Right ventricle myocardium inferior (tissue), 1 donor: ENCODE data around the gene ACMSD. TPM values are rescaled to one million over a fixed set of nuclear protein-coding genes. Genes with fewer than 3 reads are reported as not detected.
"Not testable (repeated sequence)": the region's sequence is repeated elsewhere in the genome, so short reads cannot be mapped to it uniquely, and the experiment has no call there.

ENCODE experiments used
- ATAC-seq: fragments of 200-7000 bp; cut with Tn5 transposase; one replicate; pipeline ENCODE4 v1.9.1; 2020; ENCODE audit warnings: mild to moderate bottlenecking, moderate library complexity
- DNase-seq: peaks from one replicate; pipeline ENCODE4 v3.0.0; 2021; ENCODE audit errors: missing footprints
- intact Hi-C: fragments of 100-400 bp; cut with DNase I; formaldehyde crosslinking; loops from one replicate; pipeline ENCODE4 v1.11.0; 2022
- total RNA-seq: library from RNA; stranded (reverse); fragmentation: NEBNext Ultra II Directional; extraction: Animal tissue kit (Norgen Biotek cat#: 25700); gene quantifications from one replicate; pipeline ENCODE4 v1.2.1, GENCODE V29; 2021
- donor health status: DM: no; HTN: yes; CAD: no; lungs with severe emphysema.

The ACMSD gene
- total RNA-seq, 1 donor from 2014 or later, result not detected

DNA sequence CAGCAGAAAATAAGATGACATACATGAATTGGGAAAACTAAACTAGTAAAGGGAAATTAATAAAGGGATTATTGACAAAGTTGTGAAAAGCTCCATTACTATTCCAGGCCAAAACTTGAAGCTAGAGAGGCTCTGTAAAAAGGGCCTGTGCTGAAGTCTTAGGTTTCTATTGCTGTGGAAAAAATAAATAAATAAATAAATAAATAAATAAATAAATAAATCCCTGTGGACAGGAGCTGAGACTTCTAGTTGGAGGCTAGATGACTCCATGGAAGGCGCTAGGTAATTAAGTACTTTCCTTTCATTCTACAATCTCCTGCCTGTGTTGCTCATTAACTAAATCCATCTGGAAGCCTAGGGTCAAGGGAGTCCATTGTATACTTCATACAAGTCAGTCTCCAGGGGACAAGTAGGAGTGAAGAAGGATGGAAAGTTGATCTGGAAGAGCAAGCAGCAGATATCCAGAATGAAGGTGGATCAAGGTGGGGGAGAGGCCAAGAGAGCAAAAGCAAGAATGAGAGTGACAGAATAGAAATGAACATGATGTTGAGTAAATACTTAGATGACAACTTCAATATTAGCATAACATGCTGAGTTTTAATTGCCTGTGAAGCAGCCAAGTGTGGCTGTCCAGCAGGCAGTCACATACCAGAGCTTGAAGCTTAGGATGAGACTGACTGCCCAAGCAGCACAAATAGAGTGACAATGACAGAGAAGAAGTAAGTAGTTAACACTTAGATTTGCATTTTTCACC is 54.0 kb downstream of the ACMSD start:
- ATAC-seq, result no peak

DNA sequence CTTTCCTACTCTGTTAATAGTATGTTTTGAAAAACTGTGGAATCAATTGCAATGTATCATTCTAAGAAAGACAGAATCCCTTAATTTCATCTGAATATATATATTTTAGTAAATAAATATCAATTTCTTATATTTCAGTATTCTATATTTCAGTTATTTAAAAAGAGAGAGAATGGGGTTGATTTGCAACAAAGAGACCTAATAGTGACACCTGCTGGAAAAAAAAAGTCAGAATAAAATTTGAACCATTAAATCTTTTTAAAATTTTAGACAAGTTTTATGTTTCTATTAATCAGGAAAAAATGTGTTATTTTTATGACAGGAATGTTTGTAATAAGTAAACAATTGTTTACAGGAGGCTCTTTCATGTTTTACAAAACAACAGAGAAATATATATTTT is 59.5 kb downstream of the ACMSD start:
- intact Hi-C loops, result loop anchor here (5.0 to 10.0 kb wide), 3 partner anchors 123 to 1013 kb away; no protein-coding TSS in a partner anchor
- ATAC-seq, result no peak
- DNase-seq, result no peak

More for the DNA sequence above, 54.0 kb downstream of the ACMSD start:
- intact Hi-C loops, result loop anchor here (10.0 kb wide), 2 partner anchors 118 to 1008 kb away; no protein-coding TSS in a partner anchor
- no peak for DNase-seq

DNA sequence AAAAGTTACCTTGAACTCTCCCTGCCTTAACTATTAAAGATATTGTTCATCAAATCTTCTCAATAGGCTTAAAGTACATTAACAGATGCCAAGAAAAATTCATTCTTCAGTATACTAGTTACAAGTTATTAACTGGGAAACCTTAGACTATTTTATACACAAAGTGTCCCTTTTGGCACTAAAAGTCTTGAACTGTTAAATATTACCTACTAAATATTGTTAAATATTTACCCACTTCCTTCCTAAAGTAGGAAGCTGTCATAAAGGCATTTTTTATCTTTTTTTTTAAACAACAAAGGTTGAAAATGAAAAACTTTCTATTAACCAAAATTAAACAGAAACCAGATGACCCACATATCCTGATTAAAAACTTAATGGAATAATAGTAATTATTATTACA is 60.8 kb downstream of the ACMSD start:
- intact Hi-C loops, result loop anchor here (5.0 to 10.0 kb wide), 3 partner anchors 124 to 1014 kb away; no protein-coding TSS in a partner anchor
- ATAC-seq, result no peak

GRCh38 chr2:134900151-134900550 is 61.7 kb downstream of the ACMSD start:
- no peak for ATAC-seq
- intact Hi-C loops, result no loop called here
- DNase-seq, result no peak

More for the DNA sequence above, 60.8 kb downstream of the ACMSD start:
- no peak for DNase-seq

GRCh38 chr2:134903701-134904100 is 65.3 kb downstream of the ACMSD start:
- DNase-seq, ATAC-seq, intact Hi-C loops: not testable (repeated sequence)

- ATAC-seq (no peak), DNase-seq (no peak)
- intact Hi-C loops, result no loop called here
Observed at GRCh38 chr2:134905168-134905567, 66.8 kb downstream of the ACMSD start.

DNA sequence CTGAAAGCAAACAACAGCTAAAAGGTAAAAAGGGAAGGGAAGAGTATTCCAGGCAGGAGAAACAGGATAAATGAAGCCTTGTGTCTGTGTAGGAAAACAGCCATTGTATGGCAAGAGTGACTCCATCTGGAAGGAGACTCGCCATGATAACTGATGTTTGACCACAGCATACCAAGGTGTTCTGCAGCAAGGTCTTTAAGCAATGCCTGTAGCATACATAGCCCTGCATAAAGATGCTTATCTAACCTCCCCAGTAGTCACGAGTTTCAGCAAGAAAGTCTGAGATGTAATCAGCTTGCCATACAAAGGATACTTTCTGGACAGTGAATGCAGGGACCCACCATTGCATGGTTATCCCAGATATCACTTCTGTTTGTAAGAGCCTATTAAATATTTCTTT is 68.3 kb downstream of the ACMSD start:
- no peak for DNase-seq
- intact Hi-C loops, result no loop called here
- ATAC-seq, result no peak

DNA sequence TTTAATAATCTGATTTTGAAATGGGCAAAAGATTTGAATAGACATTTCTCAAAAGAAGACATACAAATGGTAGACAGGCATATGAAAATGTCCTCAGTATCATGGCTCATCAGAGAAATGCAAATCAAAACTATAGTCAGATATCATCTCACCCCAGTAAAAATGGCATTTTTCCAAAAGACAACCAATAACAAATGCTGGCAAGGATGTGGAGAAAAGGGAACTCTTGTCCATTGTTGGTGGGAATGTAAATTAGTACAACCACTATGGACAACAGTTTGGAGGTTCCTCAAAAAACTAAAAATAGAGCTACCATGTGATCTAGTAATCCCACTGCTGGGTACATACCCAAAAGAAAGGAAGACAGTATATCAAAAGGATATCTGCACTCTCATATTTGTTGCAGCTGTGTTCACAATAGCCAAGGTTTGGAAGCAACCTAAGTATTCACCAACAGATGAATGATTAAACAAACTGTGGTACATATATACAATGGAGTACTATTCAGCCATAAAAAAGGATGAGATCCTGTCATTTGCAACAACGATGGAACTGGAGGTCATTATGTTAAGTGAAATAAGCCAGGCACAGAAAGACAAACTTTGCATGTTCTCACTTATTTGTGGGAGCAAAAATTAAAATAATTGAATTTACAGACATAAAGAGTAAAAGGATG is 69.2 kb downstream of the ACMSD start:
- intact Hi-C loops, ATAC-seq: not testable (repeated sequence)

DNA sequence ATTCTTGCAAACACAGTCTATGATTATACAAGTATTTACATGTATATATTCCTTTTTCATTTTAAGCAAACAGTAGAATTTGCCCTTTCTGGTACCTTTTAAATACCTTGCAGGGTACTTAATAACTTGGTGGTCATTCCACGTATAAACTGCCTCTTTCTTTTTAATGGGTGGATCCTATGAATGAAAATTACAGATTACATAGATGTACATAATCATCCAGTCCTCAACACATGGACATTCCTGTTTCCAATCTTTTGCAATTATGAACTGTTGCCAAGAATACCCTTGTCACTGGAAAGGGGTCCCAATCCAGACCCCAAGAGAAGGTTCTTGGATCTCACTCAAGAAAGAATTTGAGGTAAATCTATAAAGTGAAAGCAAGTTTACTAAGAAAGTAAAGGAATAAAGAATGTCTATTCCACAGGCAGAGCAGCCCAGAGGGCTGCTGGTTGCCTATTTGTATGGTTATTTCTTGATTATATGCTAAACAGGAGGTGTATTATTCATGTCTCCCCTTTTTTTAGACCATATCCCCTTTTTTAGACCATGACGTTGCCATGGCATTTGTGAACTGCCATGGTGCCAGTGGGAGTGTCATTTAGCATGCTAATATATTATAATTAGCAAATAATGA is 72.5 kb downstream of the ACMSD start:
- DNase-seq (no peak), ATAC-seq (no peak)
- intact Hi-C loops, result no loop called here

More for the DNA sequence above, 69.2 kb downstream of the ACMSD start:
- not testable (repeated sequence) for DNase-seq

GRCh38 chr2:134911400-134911785 is 73.0 kb downstream of the ACMSD start:
- no peak for DNase-seq
- intact Hi-C loops, result no loop called here
- ATAC-seq, result no peak

- intact Hi-C loops, result no loop called here
- ATAC-seq (no peak), DNase-seq (no peak)
Observed at GRCh38 chr2:134912361-134912760, 73.9 kb downstream of the ACMSD start.

- no peak for DNase-seq
Observed at GRCh38 chr2:134917360-134917865, 79.0 kb downstream of the ACMSD start.

DNA sequence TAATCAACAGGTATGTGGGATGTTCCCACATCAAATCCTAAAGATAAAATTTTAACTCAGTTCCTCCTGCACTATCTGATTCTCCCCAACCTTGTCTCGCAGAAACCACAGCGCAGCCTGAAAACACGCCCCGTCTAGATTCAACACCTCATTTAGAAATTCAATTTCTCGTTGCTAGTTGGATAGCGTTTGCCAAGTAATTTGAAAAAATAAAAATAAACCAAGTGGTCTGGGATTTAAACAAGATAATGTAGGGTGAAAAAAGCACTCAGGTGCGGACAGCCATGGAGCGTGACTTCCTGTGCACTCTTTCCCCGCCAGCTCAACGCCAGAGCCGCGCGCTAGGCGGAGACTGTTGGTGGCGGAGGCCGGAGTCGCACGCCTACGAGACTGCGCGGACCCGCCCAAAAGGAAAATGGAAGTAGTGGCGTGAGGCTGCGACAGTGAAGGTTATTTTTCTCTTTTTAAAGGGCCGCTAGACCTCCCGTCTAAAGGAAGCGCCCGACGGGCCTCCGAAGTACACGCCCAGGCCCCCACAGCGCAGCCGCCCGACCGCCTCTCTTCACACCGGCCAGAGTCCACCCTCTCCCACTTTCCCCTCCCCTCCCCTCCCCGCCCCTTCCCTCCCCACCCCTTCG is 79.6 kb downstream of the ACMSD start:
- peak; percentile 96 for DNase-seq
- intact Hi-C loops, result no loop called here
- peak; percentile 83 for ATAC-seq

More at GRCh38 chr2:134917360-134917865, 79.0 kb downstream of the ACMSD start:
- ATAC-seq, result no peak
- intact Hi-C loops, result no loop called here

GRCh38 chr2:134918526-134919340 is 80.3 kb downstream of the ACMSD start, which contains the start of gene CCNT2:
Gene CCNT2, plus strand, starts transcription at chr2:134918822. Its CDS starts 33 bp downstream, at chr2:134918855.
- ATAC-seq (peak; percentile 96), DNase-seq (peak; percentile 100)
- intact Hi-C loops, result no loop called here

DNA sequence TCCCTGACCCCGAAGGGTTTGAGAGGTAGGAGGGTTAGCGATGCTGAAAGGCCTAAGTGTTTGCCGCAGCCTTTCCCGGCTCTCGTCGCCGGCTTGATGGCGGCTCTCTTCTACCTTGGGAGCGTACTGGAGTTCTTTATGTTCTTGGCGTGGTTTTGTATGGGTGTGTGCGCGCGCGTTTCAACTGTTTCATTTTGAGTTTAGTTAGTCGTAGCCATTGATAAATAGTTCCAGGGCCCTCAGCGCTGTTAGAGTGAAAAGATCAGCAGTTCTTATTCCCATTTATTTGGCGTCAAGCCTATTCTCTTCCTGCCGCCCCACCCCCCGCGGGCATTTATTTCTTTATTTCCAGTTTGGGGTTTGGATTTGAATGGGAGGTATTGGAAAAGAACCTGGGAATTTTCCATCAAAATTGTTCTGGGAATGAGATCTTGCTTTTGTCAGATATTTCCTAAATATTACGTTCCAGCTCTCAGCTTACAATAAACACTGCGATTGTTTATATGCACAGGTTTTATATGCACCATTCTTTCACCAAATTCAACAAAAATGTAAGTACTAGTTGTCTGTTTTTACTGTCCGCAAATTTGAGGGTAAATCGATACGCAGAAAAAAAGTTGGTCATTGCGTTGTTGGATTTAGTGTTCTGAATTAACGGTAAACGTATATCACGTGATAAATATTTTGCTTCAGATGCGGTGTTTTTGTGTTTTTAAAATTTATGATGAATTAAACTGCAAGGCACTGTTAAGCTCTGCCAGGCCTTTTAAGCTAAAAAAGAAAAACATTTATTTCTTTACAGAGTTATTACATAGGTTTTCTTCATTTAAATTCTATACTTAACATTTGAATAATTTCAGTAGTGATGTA is 81.2 kb downstream of the ACMSD start:
- no peak for ATAC-seq
- peak; percentile 65 for DNase-seq
- intact Hi-C loops, result no loop called here

DNA sequence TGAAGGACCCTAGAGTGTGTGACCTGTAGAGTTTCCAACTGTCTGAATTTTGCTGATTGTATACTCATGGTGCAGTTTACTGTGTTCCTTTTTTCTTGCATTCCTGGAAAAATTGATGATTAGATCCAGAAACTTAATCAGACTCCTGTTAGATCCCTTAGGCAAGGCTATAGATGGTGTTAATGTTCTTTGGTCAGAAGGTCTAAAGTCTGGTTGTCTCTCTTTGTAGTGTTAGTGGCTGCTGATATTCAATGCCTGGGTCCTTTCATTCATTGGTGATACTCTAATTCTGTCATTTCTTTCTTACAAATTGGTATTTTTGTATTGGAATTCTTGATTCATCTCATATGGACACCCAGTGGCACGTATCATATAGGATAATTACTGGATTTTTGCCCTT is 86.5 kb downstream of the ACMSD start:
- ATAC-seq (no peak), DNase-seq (no peak)
- intact Hi-C loops, result no loop called here
